ENCODE measurements around the gene ALPL. TPM values are rescaled to one million over a fixed set of nuclear protein-coding genes. Genes with fewer than 3 reads are reported as not detected.

Gene ALPL
- total RNA-seq, 1 donor from 2014 or later, result 16.7 TPM

GRCh38 chr1:21572735-21573277 is 63.6 kb downstream of the ALPL start:
- Mint-ChIP-seq H3K4me1 (peaks cover 15% of the 10 kb centered on the region), H3K4me3 (no peak overlapping the region), H3K36me3 (ENCODE audit: low read depth) (no peaks in the 10 kb centered on the region), H3K27ac (ENCODE audit: unreplicated experiment) (no peak overlapping the region), H3K27me3 (ENCODE audit: low read depth) (no peaks in the 10 kb centered on the region), H3K9me3 (no peaks in the 10 kb centered on the region)
- TF ChIP-seq CTCF (conservative IDR thresholded peaks at IDR 0.05), result no peak
- DNase-seq (ENCODE audit: low read depth, low spot score), result no peak

- H3K9me3 Mint-ChIP-seq, result no peaks in the 10 kb centered on the region
- DNase-seq (ENCODE audit: low read depth, low spot score), result no peak
- peaks cover 10% of the 10 kb centered on the region for H3K4me1 Mint-ChIP-seq
- H3K4me3 Mint-ChIP-seq, result no peak overlapping the region
- H3K36me3 Mint-ChIP-seq (ENCODE audit: low read depth), result no peaks in the 10 kb centered on the region
- no peak overlapping the region for H3K27ac Mint-ChIP-seq (ENCODE audit: unreplicated experiment)
- TF ChIP-seq CTCF (conservative IDR thresholded peaks at IDR 0.05), result no peak
- no peaks in the 10 kb centered on the region for H3K27me3 Mint-ChIP-seq (ENCODE audit: low read depth)
Measured at GRCh38 chr1:21573475-21573874, 64.3 kb downstream of the ALPL start.

- Mint-ChIP-seq H3K4me3 (no peak overlapping the region), H3K27me3 (ENCODE audit: low read depth) (no peaks in the 10 kb centered on the region), H3K9me3 (no peaks in the 10 kb centered on the region), H3K36me3 (ENCODE audit: low read depth) (no peaks in the 10 kb centered on the region), H3K27ac (ENCODE audit: unreplicated experiment) (no peak overlapping the region), H3K4me1 (peaks cover 7% of the 10 kb centered on the region)
- peak; percentile 51 for DNase-seq (ENCODE audit: low read depth, low spot score)
- TF ChIP-seq CTCF (conservative IDR thresholded peaks at IDR 0.05), result peak; percentile 62
Measured at GRCh38 chr1:21573971-21574465, 64.8 kb downstream of the ALPL start.

GRCh38 chr1:21574466-21575151 is 65.4 kb downstream of the ALPL start:
- no peak overlapping the region for H3K4me3 Mint-ChIP-seq
- no peak for TF ChIP-seq CTCF (conservative IDR thresholded peaks at IDR 0.05)

GRCh38 chr1:21575351-21575942 is 66.2 kb downstream of the ALPL start:
- no peak overlapping the region for H3K27ac Mint-ChIP-seq (ENCODE audit: unreplicated experiment)
- TF ChIP-seq CTCF (conservative IDR thresholded peaks at IDR 0.05), result no peak
- H3K4me1 Mint-ChIP-seq, result peaks cover 7% of the 10 kb centered on the region
- H3K27me3 Mint-ChIP-seq (ENCODE audit: low read depth), result no peaks in the 10 kb centered on the region
- no peaks in the 10 kb centered on the region for H3K36me3 Mint-ChIP-seq (ENCODE audit: low read depth)
- no peaks in the 10 kb centered on the region for H3K9me3 Mint-ChIP-seq
- no peak overlapping the region for H3K4me3 Mint-ChIP-seq
- no peak for DNase-seq (ENCODE audit: low read depth, low spot score)

More at GRCh38 chr1:21574466-21575151, 65.4 kb downstream of the ALPL start:
- no peaks in the 10 kb centered on the region for H3K27me3 Mint-ChIP-seq (ENCODE audit: low read depth)
- no peaks in the 10 kb centered on the region for H3K36me3 Mint-ChIP-seq (ENCODE audit: low read depth)
- H3K27ac Mint-ChIP-seq (ENCODE audit: unreplicated experiment), result no peak overlapping the region
- peak; percentile 39 for DNase-seq (ENCODE audit: low read depth, low spot score)
- peaks cover 7% of the 10 kb centered on the region for H3K4me1 Mint-ChIP-seq
- no peaks in the 10 kb centered on the region for H3K9me3 Mint-ChIP-seq
